ENCODE results near the gene PACS2.
A peak's percentile ranks its signal among the peaks of the same experiment; 100 is the strongest.

The PACS2 gene

GRCh38 chr14:105408592-105408991 is 94.0 kb downstream of the PACS2 start:
- Histone ChIP-seq H3K23ac (ENCODE audit: low read length) (no peak overlapping the region), H2BK15ac (replicated peaks; ENCODE audit: low read depth) (no peak overlapping the region), H3K4me1 (ENCODE audit: control insufficient read depth, low read depth, low read length) (no peaks in the 10 kb centered on the region), H3K79me2 (ENCODE audit: control insufficient read depth, insufficient read depth, low read length) (no peaks in the 10 kb centered on the region), H3K4ac (ENCODE audit: low read depth, low read length) (no peak overlapping the region), H3K36me3 (ENCODE audit: control insufficient read depth, insufficient read depth, low read length) (no peaks in the 10 kb centered on the region), H4K8ac (ENCODE audit: low read depth, low read length) (no peak overlapping the region), H2BK5ac (ENCODE audit: low read length) (no peak overlapping the region), H4K5ac (ENCODE audit: low read length) (no peak overlapping the region), H2AK5ac (ENCODE audit: low read length) (no peak overlapping the region), H3K4me2 (ENCODE audit: low read length) (no peak overlapping the region), H3K56ac (ENCODE audit: low read length) (no peak overlapping the region), H2BK120ac (ENCODE audit: low read depth, low read length) (no peak overlapping the region), H3K9ac (ENCODE audit: low read length) (no peak overlapping the region), H3K27ac (ENCODE audit: low read depth, low read length) (no peak overlapping the region), H3K18ac (ENCODE audit: low read length) (no peak overlapping the region), H3K79me1 (ENCODE audit: low read length) (no peaks in the 10 kb centered on the region), H3K27me3 (ENCODE audit: insufficient read depth, low read length, poor library complexity) (peaks cover 5% of the 10 kb centered on the region), H3K4me3 (ENCODE audit: low read length) (no peak overlapping the region)
- no CpG with 5 or more reads among the region's 13 CpGs for WGBS (ENCODE audit: extremely low coverage, insufficient coverage, low lambda C conversion rate)
- no peak for DNase-seq

GRCh38 chr14:105409364-105409763 is 94.8 kb downstream of the PACS2 start:
- no peaks in the 10 kb centered on the region for H3K79me1 ChIP-seq (ENCODE audit: low read length)
- no peak overlapping the region for H4K8ac ChIP-seq (ENCODE audit: low read depth, low read length)
- H3K4me2 ChIP-seq (ENCODE audit: low read length), result no peak overlapping the region
- peaks cover 5% of the 10 kb centered on the region for H3K27me3 ChIP-seq (ENCODE audit: insufficient read depth, low read length, poor library complexity)
- H3K27ac ChIP-seq (ENCODE audit: low read depth, low read length), result no peak overlapping the region
- H2AK5ac ChIP-seq (ENCODE audit: low read length), result no peak overlapping the region
- H3K23ac ChIP-seq (ENCODE audit: low read length), result no peak overlapping the region
- no peaks in the 10 kb centered on the region for H3K36me3 ChIP-seq (ENCODE audit: control insufficient read depth, insufficient read depth, low read length)
- H2BK120ac ChIP-seq (ENCODE audit: low read depth, low read length), result no peak overlapping the region
- H2BK15ac ChIP-seq (replicated peaks; ENCODE audit: low read depth), result no peak overlapping the region
- WGBS (ENCODE audit: extremely low coverage, insufficient coverage, low lambda C conversion rate), result 100% methylated on average over 1 of the region's 3 CpGs
- H3K56ac ChIP-seq (ENCODE audit: low read length), result no peak overlapping the region
- DNase-seq, result no peak
- H3K9ac ChIP-seq (ENCODE audit: low read length), result no peak overlapping the region
- H3K4me3 ChIP-seq (ENCODE audit: low read length), result no peak overlapping the region
- no peak overlapping the region for H2BK5ac ChIP-seq (ENCODE audit: low read length)
- no peak overlapping the region for H3K18ac ChIP-seq (ENCODE audit: low read length)
- no peaks in the 10 kb centered on the region for H3K4me1 ChIP-seq (ENCODE audit: control insufficient read depth, low read depth, low read length)
- no peak overlapping the region for H3K4ac ChIP-seq (ENCODE audit: low read depth, low read length)
- H3K79me2 ChIP-seq (ENCODE audit: control insufficient read depth, insufficient read depth, low read length), result no peaks in the 10 kb centered on the region
- no peak overlapping the region for H4K5ac ChIP-seq (ENCODE audit: low read length)

DNA sequence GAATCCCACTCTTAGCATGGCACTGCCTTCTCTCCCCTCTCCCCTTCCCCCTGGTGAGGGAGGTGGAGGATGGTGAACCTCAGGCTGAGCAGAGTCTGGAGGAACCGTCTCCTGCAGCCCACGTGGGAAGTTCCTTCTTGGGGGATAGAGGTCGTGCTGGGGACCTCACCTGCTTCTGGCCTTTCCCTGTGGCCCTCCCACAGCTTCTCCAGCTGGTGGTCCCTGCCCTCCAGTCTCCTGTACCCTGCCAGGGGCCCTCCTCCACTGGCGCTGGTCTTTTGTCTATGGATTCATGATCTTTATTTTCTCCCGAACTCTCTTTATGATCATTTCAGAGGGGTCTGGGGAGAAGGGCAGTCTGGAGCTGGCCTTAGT is 96.1 kb downstream of the PACS2 start:
- Histone ChIP-seq H2BK15ac (replicated peaks; ENCODE audit: low read depth) (no peak overlapping the region), H4K5ac (ENCODE audit: low read length) (no peak overlapping the region), H2AK5ac (ENCODE audit: low read length) (no peak overlapping the region), H3K79me2 (ENCODE audit: control insufficient read depth, insufficient read depth, low read length) (no peaks in the 10 kb centered on the region), H2BK5ac (ENCODE audit: low read length) (no peak overlapping the region), H4K8ac (ENCODE audit: low read depth, low read length) (no peak overlapping the region), H3K23ac (ENCODE audit: low read length) (no peak overlapping the region), H3K79me1 (ENCODE audit: low read length) (no peaks in the 10 kb centered on the region), H3K9ac (ENCODE audit: low read length) (peak overlapping the region; percentile 20), H3K4ac (ENCODE audit: low read depth, low read length) (no peak overlapping the region), H2BK120ac (ENCODE audit: low read depth, low read length) (no peak overlapping the region), H3K56ac (ENCODE audit: low read length) (peak overlapping the region; percentile 54), H3K27me3 (ENCODE audit: insufficient read depth, low read length, poor library complexity) (peaks cover 5% of the 10 kb centered on the region), H3K36me3 (ENCODE audit: control insufficient read depth, insufficient read depth, low read length) (no peaks in the 10 kb centered on the region), H3K27ac (ENCODE audit: low read depth, low read length) (no peak overlapping the region), H3K18ac (ENCODE audit: low read length) (no peak overlapping the region), H3K4me3 (ENCODE audit: low read length) (no peak overlapping the region), H3K4me2 (ENCODE audit: low read length) (no peak overlapping the region), H3K4me1 (ENCODE audit: control insufficient read depth, low read depth, low read length) (no peaks in the 10 kb centered on the region)
- no CpG with 5 or more reads among the region's 5 CpGs for WGBS (ENCODE audit: extremely low coverage, insufficient coverage, low lambda C conversion rate)
- no peak for DNase-seq

DNA sequence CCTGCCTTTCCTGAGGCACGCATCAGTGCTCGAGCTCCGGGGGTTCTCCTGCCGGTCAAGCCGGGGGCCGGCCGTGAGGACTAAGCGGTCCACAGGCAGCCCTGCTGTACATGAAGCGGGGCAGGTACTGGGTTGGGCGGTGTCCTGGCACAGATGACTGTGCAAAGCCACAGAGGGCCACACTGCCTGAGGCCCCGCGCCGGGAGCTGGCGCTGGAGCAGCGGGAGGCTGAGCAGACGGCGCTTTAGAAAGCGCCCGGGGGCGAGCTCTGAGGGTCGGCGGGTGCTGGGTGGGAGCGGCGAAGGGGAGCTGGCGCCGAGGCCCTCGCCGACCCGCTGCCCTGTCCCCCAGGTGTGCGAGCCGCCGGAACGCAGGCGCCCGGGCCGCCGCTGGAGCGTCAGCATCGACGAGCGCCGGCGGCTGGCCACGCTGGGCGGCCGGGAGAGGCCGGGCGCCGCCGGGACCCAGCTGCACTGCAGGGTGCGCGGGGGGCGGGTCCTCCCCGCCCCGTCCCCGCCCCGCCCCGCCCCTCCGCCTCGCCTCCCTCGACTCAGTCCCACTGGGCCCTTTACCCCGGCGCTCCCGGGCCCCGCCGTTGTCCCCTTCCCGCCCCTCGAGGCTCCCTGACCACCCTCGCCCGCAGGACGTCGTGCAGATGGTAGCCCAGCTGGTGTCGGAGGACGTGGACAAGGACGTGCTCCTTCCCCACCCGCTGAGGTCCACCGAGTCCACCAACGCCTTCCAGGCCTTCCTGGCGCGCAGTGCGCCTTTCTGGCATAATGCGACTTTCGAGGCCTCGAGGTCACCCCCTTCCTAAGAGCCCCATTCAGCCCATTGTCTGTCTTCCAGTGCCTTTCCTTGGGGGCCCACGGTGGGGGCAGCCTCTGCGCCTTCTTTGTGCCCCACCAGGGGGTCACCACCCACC is 96.7 kb downstream of the PACS2 start:
- Histone ChIP-seq H3K79me2 (ENCODE audit: control insufficient read depth, insufficient read depth, low read length) (no peaks in the 10 kb centered on the region), H3K4me3 (ENCODE audit: low read length) (no peak overlapping the region), H4K8ac (ENCODE audit: low read depth, low read length) (no peak overlapping the region), H3K79me1 (ENCODE audit: low read length) (no peaks in the 10 kb centered on the region), H2BK5ac (ENCODE audit: low read length) (no peak overlapping the region), H3K18ac (ENCODE audit: low read length) (no peak overlapping the region), H3K9ac (ENCODE audit: low read length) (peak overlapping the region; percentile 57), H4K5ac (ENCODE audit: low read length) (no peak overlapping the region), H3K4ac (ENCODE audit: low read depth, low read length) (no peak overlapping the region), H2AK5ac (ENCODE audit: low read length) (no peak overlapping the region), H3K23ac (ENCODE audit: low read length) (no peak overlapping the region), H3K4me2 (ENCODE audit: low read length) (peak overlapping the region; percentile 52), H3K4me1 (ENCODE audit: control insufficient read depth, low read depth, low read length) (no peaks in the 10 kb centered on the region), H3K27me3 (ENCODE audit: insufficient read depth, low read length, poor library complexity) (peaks cover 5% of the 10 kb centered on the region), H2BK120ac (ENCODE audit: low read depth, low read length) (no peak overlapping the region), H2BK15ac (replicated peaks; ENCODE audit: low read depth) (no peak overlapping the region), H3K56ac (ENCODE audit: low read length) (peak overlapping the region; percentile 88), H3K27ac (ENCODE audit: low read depth, low read length) (no peak overlapping the region), H3K36me3 (ENCODE audit: control insufficient read depth, insufficient read depth, low read length) (no peaks in the 10 kb centered on the region)
- no peak for DNase-seq
- WGBS (ENCODE audit: extremely low coverage, insufficient coverage, low lambda C conversion rate), result no CpG with 5 or more reads among the region's 86 CpGs

DNA sequence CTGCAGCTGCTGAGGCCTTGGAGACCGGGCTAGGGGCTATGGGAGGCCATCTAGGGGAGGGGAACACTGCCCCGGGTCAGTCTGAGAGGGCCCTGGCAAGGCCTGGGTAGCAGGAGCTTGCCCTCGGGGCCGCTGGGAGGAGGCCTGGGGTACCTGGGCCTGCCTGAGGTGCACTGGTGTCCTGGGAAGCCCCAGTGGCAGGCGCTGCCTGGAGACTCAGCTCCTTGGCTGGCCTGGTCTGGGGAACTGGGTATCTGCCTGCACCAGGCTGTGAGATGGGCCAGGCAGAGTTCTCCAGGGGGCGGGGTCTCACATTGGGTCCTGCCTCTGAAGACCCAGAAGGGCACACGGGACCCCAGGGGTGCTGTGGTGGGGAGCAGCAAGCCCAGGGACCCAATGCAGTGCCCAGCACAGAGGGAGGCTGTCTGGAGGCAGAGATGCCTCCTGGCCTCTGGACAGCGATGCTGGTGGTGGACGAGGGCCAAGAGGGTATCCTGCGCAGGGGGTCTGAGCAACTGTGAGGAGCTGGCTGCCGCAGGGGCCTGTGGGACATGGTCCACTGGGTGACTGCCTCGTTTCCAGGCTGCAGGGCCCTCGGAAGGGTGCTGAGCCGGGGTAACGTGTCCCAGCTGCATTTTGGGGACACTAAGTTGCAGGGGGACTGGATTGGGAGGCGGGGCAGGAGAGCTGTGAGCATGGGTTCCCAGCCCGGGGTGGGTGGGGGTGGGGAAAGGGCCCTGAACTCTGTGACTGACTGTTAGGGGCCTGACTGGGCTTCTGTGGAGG is 97.6 kb downstream of the PACS2 start:
- Histone ChIP-seq H2AK5ac (ENCODE audit: low read length) (no peak overlapping the region), H2BK5ac (ENCODE audit: low read length) (no peak overlapping the region), H3K36me3 (ENCODE audit: control insufficient read depth, insufficient read depth, low read length) (no peaks in the 10 kb centered on the region), H2BK120ac (ENCODE audit: low read depth, low read length) (no peak overlapping the region), H3K79me1 (ENCODE audit: low read length) (no peaks in the 10 kb centered on the region), H3K79me2 (ENCODE audit: control insufficient read depth, insufficient read depth, low read length) (no peaks in the 10 kb centered on the region), H3K4me1 (ENCODE audit: control insufficient read depth, low read depth, low read length) (no peaks in the 10 kb centered on the region), H3K18ac (ENCODE audit: low read length) (no peak overlapping the region), H3K4me3 (ENCODE audit: low read length) (no peak overlapping the region), H4K5ac (ENCODE audit: low read length) (no peak overlapping the region), H3K27me3 (ENCODE audit: insufficient read depth, low read length, poor library complexity) (peaks cover 5% of the 10 kb centered on the region), H3K9ac (ENCODE audit: low read length) (no peak overlapping the region), H3K23ac (ENCODE audit: low read length) (no peak overlapping the region), H4K8ac (ENCODE audit: low read depth, low read length) (no peak overlapping the region), H2BK15ac (replicated peaks; ENCODE audit: low read depth) (no peak overlapping the region), H3K4ac (ENCODE audit: low read depth, low read length) (no peak overlapping the region), H3K27ac (ENCODE audit: low read depth, low read length) (no peak overlapping the region), H3K4me2 (ENCODE audit: low read length) (no peak overlapping the region), H3K56ac (ENCODE audit: low read length) (no peak overlapping the region)
- WGBS (ENCODE audit: extremely low coverage, insufficient coverage, low lambda C conversion rate), result no CpG with 5 or more reads among the region's 17 CpGs
- no peak for DNase-seq
